ENCODE measurements around the gene HLA-DPB1.

HLA-DPB1 gene

GRCh38 chr6:33075568-33076405 lies at the start of gene HLA-DPB1:
Gene HLA-DPB1, plus strand, starts transcription at chr6:33075990. Its CDS starts 52 bp downstream, at chr6:33076042.
- ChIA-PET POLR2A (ENCODE audit: low non-redundant PET) (no interaction called here), CTCF (interaction anchor here (0.5 kb wide), 1 partner anchor 388 kb away, joined by 3 read pairs; no protein-coding TSS in a partner anchor)
- TF ChIP-seq, protein P1, sequence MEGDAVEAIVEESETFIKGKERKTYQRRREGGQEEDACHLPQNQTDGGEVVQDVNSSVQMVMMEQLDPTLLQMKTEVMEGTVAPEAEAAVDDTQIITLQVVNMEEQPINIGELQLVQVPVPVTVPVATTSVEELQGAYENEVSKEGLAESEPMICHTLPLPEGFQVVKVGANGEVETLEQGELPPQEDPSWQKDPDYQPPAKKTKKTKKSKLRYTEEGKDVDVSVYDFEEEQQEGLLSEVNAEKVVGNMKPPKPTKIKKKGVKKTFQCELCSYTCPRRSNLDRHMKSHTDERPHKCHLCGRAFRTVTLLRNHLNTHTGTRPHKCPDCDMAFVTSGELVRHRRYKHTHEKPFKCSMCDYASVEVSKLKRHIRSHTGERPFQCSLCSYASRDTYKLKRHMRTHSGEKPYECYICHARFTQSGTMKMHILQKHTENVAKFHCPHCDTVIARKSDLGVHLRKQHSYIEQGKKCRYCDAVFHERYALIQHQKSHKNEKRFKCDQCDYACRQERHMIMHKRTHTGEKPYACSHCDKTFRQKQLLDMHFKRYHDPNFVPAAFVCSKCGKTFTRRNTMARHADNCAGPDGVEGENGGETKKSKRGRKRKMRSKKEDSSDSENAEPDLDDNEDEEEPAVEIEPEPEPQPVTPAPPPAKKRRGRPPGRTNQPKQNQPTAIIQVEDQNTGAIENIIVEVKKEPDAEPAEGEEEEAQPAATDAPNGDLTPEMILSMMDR (conservative IDR thresholded peaks at IDR 0.05; ENCODE audit: low read depth) = no peak
- H3K27ac ChIP-seq = no peak within 1 kb of the TSS
- peak; percentile 78 for DNase-seq (ENCODE audit: low spot score)

DNA sequence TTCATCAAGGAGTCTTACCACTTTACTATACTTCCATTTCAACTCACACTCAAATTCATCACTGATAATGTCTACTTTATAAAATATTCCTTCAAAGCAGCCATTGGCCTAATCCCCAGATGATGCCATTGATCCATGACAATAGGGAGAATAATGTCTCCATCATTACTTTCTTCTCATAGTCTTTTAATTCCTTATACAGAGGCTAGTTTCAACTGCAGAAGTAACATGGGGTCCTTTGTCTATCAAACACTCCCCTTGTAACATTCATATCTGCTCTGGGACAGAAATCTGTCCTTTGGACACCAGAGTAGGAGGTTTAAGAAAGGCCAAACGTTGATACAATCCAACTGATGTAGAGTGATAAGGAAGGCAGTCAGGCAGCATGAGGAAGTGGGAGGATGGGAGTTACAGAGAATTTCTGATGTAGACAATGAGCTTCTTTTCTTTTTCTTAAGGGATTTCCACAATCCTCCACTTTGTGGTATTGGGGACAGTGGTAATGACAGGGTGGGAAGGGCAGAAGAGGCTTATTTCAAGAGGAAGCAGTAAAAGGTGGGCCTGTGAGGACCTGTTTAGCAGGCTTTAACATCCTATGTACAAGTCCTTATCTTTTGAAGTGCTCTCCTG lies 47.5 kb upstream of the HLA-DPB1 start:
- H3K27ac ChIP-seq = no peak overlapping the region
- POLR2A ChIA-PET (ENCODE audit: low non-redundant PET) = no interaction called here

GRCh38 chr6:33029328-33030184 lies 46.2 kb upstream of the HLA-DPB1 start:
- ChIA-PET POLR2A (ENCODE audit: low non-redundant PET) (no interaction called here), CTCF (interaction anchor here (0.7 kb wide), 1 partner anchor 1579 kb away, joined by 4 read pairs; no protein-coding TSS in a partner anchor)
- TF ChIP-seq, protein P1 (conservative IDR thresholded peaks at IDR 0.05; ENCODE audit: low read depth) = no peak
- no peak for DNase-seq (ENCODE audit: low spot score)
- no peak overlapping the region for H3K27ac ChIP-seq

More for the DNA sequence above, 47.5 kb upstream of the HLA-DPB1 start:
- DNase-seq (ENCODE audit: low spot score) = no peak
- TF ChIP-seq, protein P1 (conservative IDR thresholded peaks at IDR 0.05; ENCODE audit: low read depth) = no peak
- CTCF ChIA-PET = no interaction called here

- H3K27ac ChIP-seq = no peak overlapping the region
- POLR2A ChIA-PET (ENCODE audit: low non-redundant PET) = no interaction called here
- CTCF ChIA-PET = no interaction called here
These were observed 45.5 kb upstream of the HLA-DPB1 start for GRCh38 chr6:33030245-33030644.

GRCh38 chr6:33034554-33034953 lies 41.2 kb upstream of the HLA-DPB1 start:
- H3K27ac ChIP-seq = no peak overlapping the region
- CTCF ChIA-PET = no interaction called here
- no peak for DNase-seq (ENCODE audit: low spot score)
- TF ChIP-seq, protein P1 (conservative IDR thresholded peaks at IDR 0.05; ENCODE audit: low read depth) = no peak
- POLR2A ChIA-PET (ENCODE audit: low non-redundant PET) = no interaction called here

More at GRCh38 chr6:33030245-33030644, 45.5 kb upstream of the HLA-DPB1 start:
- TF ChIP-seq, protein P1 (conservative IDR thresholded peaks at IDR 0.05; ENCODE audit: low read depth) = no peak
- DNase-seq (ENCODE audit: low spot score) = no peak

- TF ChIP-seq, protein P1 (conservative IDR thresholded peaks at IDR 0.05; ENCODE audit: low read depth) = no peak
- DNase-seq (ENCODE audit: low spot score) = no peak
- ChIA-PET CTCF (interaction anchor here (0.5 kb wide), 1 partner anchor 136 kb away, joined by 4 read pairs; no protein-coding TSS in a partner anchor), POLR2A (ENCODE audit: low non-redundant PET) (no interaction called here)
- no peak overlapping the region for H3K27ac ChIP-seq
These were observed 39.3 kb upstream of the HLA-DPB1 start for GRCh38 chr6:33036535-33036934.
